DMS53 treated with DMSO at 0.1 percent for 48 hours (cell line): ENCODE measurements around the gene CPO.

Source experiments
- DNase-seq: peaks from one replicate; lab custom pipeline; 2025; ENCODE audit not compliant: unreplicated experiment; lab: John Stamatoyannopoulos, UW

CPO gene

GRCh38 chr2:207012461-207012860 lies 73.1 kb downstream of the CPO start:
- DNase-seq = no peak

- no peak for DNase-seq
Measured at GRCh38 chr2:207014424-207014823, 75.1 kb downstream of the CPO start.

GRCh38 chr2:207015901-207016300 lies 76.6 kb downstream of the CPO start:
- no peak for DNase-seq
